ENCODE results near the gene INPP1. TPM values are rescaled to one million over a fixed set of nuclear protein-coding genes. Genes with fewer than 3 reads are reported as not detected.
"Not testable (repeated sequence)": the region's sequence is repeated elsewhere in the genome, so short reads cannot be mapped to it uniquely, and the experiment has no call there.

INPP1 gene
- total RNA-seq, 1 experiment from 2014 or later = 6.5 TPM

GRCh38 chr2:190333928-190334327 is 9.5 kb upstream of the INPP1 start:
- no peak for DNase-seq (ENCODE audit: low spot score)

GRCh38 chr2:190334479-190335224 is 8.7 kb upstream of the INPP1 start:
- no peak for DNase-seq (ENCODE audit: low spot score)

DNA sequence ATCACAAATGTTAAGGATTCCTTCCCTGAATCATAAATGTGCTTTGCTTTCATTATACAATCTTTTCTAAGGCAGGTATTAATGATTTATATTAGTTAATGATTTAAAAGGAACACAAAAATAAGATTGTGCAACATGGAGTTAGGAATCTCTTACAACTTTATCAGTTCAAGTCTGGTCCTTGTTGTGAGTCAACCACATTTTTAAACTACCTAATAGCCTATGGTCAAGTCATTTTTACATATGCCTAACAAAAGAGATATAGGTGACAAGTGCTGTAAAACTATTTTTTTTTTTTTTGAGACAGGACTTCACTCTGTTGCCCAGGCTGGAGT is 8.2 kb upstream of the INPP1 start:
- no peak for DNase-seq (ENCODE audit: low spot score)

- not testable (repeated sequence) for DNase-seq (ENCODE audit: low spot score)
Observed at GRCh38 chr2:190335584-190335983, 7.8 kb upstream of the INPP1 start.

DNA sequence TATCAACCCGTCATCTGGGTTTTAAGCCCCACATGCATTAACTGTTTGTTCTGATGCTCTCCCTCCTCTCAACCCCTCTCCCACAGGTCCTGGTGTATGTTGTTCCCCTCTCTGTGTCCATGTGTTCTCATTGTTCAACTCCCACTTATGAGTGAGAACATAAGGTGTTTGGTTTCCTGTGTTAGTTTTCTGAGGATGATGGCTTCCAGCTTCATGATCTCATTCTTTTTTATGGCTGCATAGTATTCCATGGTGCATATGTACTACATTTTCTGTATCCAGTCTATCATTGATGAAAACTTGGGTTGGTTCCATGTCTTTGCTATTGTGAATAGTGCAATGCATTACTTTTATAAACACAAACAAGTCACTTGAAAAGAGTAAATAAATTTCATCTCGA is 7.0 kb upstream of the INPP1 start:
- no peak for DNase-seq (ENCODE audit: low spot score)

GRCh38 chr2:190338453-190338852 is 4.9 kb upstream of the INPP1 start:
- no peak for DNase-seq (ENCODE audit: low spot score)

- DNase-seq (ENCODE audit: low spot score) = no peak
Observed at GRCh38 chr2:190339394-190339793, 4.0 kb upstream of the INPP1 start.

DNA sequence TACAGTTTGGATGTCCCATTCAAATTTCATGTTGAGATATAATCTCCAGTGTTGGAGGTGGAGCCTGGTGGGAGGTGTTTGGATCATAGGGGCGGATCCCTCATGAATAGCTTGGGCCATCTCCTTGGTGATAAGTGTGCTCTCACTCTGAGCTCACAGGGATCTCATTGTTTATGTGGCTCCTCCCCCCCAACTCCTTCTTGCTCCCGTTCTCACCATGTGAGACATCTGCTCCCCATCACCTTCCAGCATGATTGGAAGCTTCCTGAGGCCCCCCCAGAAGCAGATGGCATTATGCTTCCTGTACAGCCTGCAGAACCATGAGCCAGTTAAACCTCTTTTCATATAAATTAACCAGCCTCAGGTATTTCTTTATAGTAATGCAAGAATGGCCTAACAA is 3.0 kb upstream of the INPP1 start:
- peak; percentile 20 for DNase-seq (ENCODE audit: low spot score)

DNA sequence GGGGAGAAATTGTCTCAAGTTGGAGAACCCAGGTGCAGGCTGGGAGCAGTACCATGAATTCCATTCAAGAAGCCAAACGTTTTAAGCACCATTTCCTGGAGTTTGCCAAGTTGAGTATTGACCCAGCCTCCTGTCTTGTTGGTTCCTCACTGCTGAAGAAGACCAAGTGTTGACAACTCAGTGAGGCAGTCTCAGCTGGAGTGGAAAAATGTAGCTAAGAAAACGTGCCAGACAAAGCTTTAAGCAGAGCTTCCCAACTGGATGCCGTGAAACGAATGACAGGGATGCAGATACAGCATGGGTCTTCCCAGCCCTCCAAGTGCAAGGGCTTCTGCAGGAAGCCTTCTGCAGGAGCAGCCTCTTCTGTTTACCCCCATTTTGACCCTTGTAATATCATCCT is 778 bp upstream of the INPP1 start:
- DNase-seq (ENCODE audit: low spot score) = no peak

DNA sequence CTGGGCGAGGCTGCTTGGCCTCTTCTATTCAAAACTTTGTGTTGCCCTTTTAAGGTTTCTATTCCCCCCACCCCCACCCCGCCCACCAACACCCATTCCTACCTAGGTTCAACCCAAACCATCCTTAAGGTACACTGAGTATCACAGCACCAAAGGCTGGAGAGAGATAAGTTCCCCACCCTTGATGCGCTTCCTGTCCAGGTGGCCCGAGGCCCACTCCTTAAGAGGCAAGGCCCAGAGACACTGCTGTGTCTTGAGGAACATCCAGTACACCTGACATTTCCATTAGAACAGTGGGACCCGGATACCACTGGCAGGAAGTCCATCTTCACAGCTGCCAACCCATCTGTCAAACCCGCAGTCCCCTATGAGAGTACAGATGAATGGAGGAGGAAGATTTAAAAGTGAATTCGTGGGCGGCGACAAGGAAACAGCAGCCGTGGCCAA is 277 bp upstream of the INPP1 start:
- DNase-seq (ENCODE audit: low spot score) = no peak

GRCh38 chr2:190344276-190344827 is 963 bp downstream of the INPP1 start:
- peak; percentile 40 for DNase-seq (ENCODE audit: low spot score)

DNA sequence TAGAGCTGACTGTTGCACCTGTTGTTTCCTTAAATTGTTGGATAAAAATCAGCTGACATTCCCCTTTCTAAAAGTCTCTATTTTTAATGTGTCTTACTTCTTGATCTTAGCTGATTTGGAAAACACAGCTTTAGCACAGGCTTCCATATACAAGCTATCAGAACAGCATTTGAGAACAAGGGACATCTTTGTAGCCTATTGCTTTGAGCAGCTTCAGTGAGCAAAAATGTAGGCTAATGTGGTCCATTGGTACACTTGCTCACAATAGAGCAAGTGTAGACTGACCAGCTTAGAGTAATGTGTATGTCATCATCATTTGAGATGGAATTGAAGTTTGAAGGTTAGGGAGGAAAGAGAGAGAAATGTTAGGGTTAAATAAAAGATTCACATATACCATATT is 7.0 kb downstream of the INPP1 start:
- DNase-seq (ENCODE audit: low spot score) = no peak

- DNase-seq (ENCODE audit: low spot score) = no peak
Observed at GRCh38 chr2:190351955-190352354, 8.6 kb downstream of the INPP1 start.

DNA sequence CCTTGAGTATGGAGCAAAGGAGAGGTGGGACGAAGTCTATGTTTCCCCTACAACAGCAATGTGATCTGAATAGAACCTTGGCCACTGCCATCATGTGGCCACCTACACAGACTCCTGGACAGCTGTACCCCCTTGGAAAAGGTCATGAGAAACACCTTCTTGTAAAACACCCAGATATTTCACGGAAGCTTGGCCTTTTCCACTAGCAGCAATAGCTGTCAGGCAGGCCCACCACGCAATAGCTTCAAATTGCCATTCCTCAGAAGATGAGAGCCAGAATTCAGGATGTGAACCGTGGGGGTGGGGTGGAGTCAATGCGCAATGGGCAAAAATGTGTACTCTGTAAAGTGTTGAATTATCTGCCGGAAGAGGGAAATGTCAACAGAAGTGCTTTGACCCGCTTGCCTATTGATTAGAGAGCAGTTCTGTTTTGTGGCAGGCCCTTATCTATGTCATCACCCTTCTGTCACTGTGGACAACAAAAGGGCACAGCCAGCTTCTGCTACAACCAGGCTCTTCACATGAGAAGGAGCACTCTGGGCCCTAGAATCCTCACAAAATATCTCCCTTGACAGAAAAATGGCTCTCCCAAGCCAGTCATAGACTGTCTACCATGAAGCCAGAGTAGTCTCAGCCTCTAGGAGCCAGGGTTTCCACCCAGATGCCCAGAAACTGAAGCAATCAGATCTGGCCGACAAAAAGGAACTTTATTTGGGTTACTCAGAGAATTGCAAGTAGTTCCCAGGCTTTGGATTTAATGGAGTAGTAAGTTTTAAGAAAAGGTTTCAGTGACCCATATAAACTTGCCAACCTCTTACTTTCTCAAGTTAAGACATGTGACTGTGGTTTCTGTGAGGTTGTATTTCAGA is 9.5 kb downstream of the INPP1 start:
- no peak for DNase-seq (ENCODE audit: low spot score)

DNA sequence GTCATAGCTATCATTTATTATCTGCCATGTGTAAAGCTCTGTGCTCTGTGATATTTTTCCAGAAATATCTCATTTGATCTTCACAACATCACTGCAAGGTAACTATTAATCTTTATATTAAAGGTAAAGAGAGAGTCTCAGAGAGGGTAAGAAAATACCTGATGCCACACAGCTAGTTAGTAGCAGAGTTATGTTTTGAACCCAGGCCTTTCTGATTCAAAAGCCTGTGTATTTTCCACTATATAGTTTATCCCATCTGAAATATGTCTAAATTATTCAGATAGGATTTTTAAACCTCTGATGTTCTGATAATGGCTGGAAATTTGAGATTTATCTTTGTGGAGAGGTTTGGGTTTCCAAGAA is 10.1 kb downstream of the INPP1 start:
- no peak for DNase-seq (ENCODE audit: low spot score)

DNA sequence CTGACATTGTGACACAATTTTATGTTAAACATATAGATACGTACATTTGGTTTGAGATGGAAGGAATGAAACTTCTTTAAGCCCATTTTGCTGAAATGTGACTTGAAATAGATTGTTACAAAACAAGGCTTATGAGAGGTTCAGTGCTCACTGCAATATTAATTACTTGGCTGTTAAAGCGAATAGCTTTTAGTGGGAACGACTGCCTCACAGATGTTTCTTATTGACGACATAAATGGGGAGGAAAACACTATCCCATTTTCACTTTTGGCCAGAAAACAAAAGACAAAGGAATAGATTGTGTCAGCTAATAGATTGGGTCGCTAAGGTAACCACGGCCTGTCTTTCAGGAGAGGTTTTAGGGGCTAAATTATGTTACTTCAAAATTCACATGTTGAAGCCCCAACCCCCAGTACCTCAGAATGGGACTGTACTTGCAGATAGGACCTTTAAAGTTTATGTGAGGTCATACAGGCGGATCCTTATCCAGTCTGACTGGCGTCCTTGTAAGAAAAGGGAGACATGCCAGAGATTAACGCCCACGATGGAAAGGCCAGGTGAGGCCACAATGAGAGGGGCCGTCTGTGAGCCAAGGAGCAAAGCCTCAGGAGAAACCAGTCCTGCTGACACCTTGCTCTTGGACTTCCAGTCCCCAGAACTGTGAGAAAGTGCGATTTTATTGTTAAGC is 10.8 kb downstream of the INPP1 start:
- DNase-seq (ENCODE audit: low spot score) = no peak

- no peak for DNase-seq (ENCODE audit: low spot score)
Observed at GRCh38 chr2:190355968-190356644, 12.7 kb downstream of the INPP1 start.

DNA sequence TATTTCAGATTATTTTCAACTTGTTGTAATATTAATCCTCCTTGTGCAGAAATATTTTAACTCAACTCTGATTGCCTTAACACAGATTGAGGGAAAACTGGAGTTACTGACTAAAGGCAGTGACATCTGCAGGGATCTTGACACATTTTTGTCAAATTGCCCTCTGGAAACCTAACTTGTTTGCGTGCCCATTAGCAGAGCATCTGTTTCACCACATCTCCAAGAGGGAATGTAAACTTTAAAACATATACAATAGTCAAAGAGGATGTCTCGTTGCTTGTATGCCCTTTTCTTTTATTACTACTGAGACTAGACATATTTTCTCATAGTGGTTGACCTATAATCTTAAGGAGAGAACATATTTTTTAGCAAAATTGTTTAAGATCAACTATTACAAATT is 14.2 kb downstream of the INPP1 start:
- no peak for DNase-seq (ENCODE audit: low spot score)

DNA sequence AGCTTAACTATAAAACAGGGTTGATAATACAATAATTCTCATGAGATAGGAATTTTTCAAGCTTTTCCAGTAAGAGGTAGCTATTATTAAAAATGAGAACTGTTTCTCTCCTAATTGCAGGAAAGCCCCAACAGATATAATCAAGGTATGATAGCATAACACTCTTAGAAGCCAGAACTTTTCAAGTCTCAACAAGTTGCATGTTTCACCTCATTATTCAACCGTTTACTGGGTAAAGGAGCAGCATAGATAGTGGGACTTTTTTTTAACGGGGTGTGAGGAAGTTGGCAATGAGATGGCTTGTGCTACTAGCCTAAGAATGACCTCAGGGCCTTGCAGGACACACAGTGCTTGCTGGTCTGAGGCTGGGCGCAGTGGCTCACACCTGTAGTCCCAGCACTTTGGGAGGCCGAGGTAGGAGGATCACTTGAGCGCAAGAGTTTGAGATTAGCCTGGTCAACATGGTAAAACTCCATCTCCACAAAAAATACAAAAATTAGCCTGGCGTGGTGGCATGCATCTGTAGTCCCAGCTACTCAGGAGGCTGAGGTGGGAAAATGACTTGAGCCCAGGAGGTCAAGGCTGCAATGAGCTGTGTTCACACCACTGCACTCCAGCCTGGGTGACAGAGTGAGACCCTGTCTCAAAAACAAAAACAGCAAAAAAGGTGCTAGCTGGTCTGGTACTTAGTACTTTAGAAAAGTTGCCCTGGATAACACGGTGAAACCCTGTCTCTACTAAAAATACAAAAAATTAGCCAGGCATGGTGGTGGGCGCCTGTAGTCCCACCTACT is 15.5 kb downstream of the INPP1 start:
- DNase-seq (ENCODE audit: low spot score) = not testable (repeated sequence)

DNA sequence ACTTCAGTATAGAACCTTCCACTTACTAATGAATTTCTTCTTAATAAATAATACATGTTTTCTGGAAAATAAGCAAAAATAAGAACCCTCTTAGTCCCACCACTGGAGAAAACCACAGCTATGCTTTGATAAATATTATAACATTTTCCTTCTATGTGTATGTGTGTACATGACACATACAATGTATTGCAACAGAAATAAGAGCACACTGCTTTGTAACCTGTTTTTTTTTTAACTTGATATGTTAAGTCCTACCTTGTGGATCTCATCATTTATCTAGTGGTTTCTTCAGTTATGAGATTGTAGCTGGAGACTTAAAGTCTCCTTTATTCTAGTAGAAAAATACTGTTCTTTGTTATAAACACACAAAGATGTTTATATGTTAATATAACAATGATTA is 17.2 kb downstream of the INPP1 start:
- DNase-seq (ENCODE audit: low spot score) = no peak

- DNase-seq (ENCODE audit: low spot score) = no peak
Observed at GRCh38 chr2:190360965-190361364, 17.6 kb downstream of the INPP1 start.
